Trophoblast cell (in vitro differentiated cells and primary cell): ENCODE measurements around the gene PDCL2.

Experiments used
- DNase-seq, 2 donors: peaks; one replicate each; pipeline ENCODE4 v3.0.0-alpha.2; 2016
- H2AFZ ChIP-seq: 2 replicates; pipeline ENCODE4 v1.6.1; 2013; ENCODE audit warnings: low read length, moderate library complexity, mild to moderate bottlenecking; ENCODE audit not compliant: insufficient read depth, poor library complexity
- H2AK5ac ChIP-seq: 2 replicates; pipeline ENCODE4 v1.6.1; 2013; ENCODE audit warnings: mild to moderate bottlenecking, low read length
- H2BK120ac ChIP-seq: 2 replicates; pipeline ENCODE4 v1.6.1; 2013; ENCODE audit warnings: low read length, mild to moderate bottlenecking, moderate library complexity; ENCODE audit not compliant: insufficient read depth, poor library complexity
- H2BK12ac ChIP-seq: 2 replicates; pipeline ENCODE4 v1.6.1; 2013; ENCODE audit warnings: mild to moderate bottlenecking, low read length, moderate library complexity
- H2BK5ac ChIP-seq: 2 replicates; pipeline ENCODE4 v1.6.1; 2013; ENCODE audit warnings: low read length, low read depth, moderate library complexity, mild to moderate bottlenecking; ENCODE audit not compliant: poor library complexity
- H3K14ac ChIP-seq: 2 replicates; pipeline ENCODE4 v1.6.1; 2013; ENCODE audit warnings: mild to moderate bottlenecking, low read length
- H3K18ac ChIP-seq: 2 replicates; pipeline ENCODE4 v1.6.1; 2013; ENCODE audit warnings: mild to moderate bottlenecking, low read length
- H3K23ac ChIP-seq: 2 replicates; pipeline ENCODE4 v1.6.1; 2013; ENCODE audit warnings: low read length
- H3K27ac ChIP-seq: 2 replicates; pipeline ENCODE4 v1.5.1; 2013; ENCODE audit warnings: low read depth, mild to moderate bottlenecking, inconsistent platforms, low read length, moderate library complexity
- H3K27me3 ChIP-seq: 2 replicates; pipeline ENCODE4 v1.6.1; 2013; ENCODE audit warnings: inconsistent platforms, mild to moderate bottlenecking, low read length, moderate library complexity; ENCODE audit not compliant: insufficient read depth
- H3K36me3 ChIP-seq, 2 experiments: 1 replicate in 1 of 2; 2 replicates in 1 of 2; pipeline ENCODE4 v1.6.1; 2013; ENCODE audit warnings: low read length in 2 of 2, mild to moderate bottlenecking in 2 of 2, moderate library complexity in 1 of 2; ENCODE audit not compliant: insufficient read depth in 2 of 2, control insufficient read depth in 1 of 2
- H3K4ac ChIP-seq: 2 replicates; pipeline ENCODE4 v1.6.1; 2013; ENCODE audit warnings: low read depth, mild to moderate bottlenecking, low read length, moderate library complexity
- H3K4me1 ChIP-seq, 2 experiments: 1 replicate in 1 of 2; 2 replicates in 1 of 2; pipeline ENCODE4 v1.6.1; 2013; ENCODE audit warnings: low read length in 2 of 2, mild to moderate bottlenecking in 2 of 2, moderate library complexity in 1 of 2; ENCODE audit not compliant: insufficient read depth in 2 of 2, control insufficient read depth in 1 of 2
- H3K4me2 ChIP-seq: 2 replicates; pipeline ENCODE4 v1.6.1; 2013; ENCODE audit warnings: inconsistent platforms, mild to moderate bottlenecking, low read length, moderate library complexity
- H3K4me3 ChIP-seq: 2 replicates; pipeline ENCODE4 v1.5.1; 2013; ENCODE audit warnings: mild to moderate bottlenecking, low read depth, low read length, inconsistent platforms
- H3K79me1 ChIP-seq: one replicate; pipeline ENCODE4 v1.6.1; 2013; ENCODE audit warnings: low read length
- H3K79me2 ChIP-seq: 2 replicates; pipeline ENCODE4 v1.6.1; 2013; ENCODE audit warnings: low read length, mild to moderate bottlenecking; ENCODE audit not compliant: control insufficient read depth, insufficient read depth, poor library complexity
- H3K9ac ChIP-seq: 2 replicates; pipeline ENCODE4 v1.6.1; 2013; ENCODE audit warnings: mild to moderate bottlenecking, low read length
- H3K9me3 ChIP-seq: 2 replicates; pipeline ENCODE4 v1.6.1; 2013; ENCODE audit warnings: low read depth, mild to moderate bottlenecking, control low read depth, inconsistent platforms, low read length; ENCODE audit not compliant: insufficient read depth
- H4K12ac ChIP-seq: 2 replicates; pipeline ENCODE4 v1.6.1; 2013; ENCODE audit warnings: low read depth, mild to moderate bottlenecking, low read length, moderate library complexity
- H4K8ac ChIP-seq: 2 replicates; pipeline ENCODE4 v1.6.1; 2013; ENCODE audit warnings: low read depth, mild to moderate bottlenecking, low read length, moderate library complexity
- H4K91ac ChIP-seq: one replicate; pipeline ENCODE4 v1.6.1; 2013; ENCODE audit warnings: low read depth, mild to moderate bottlenecking, low read length, moderate library complexity
- WGBS: extraction: QIAGEN DNeasy Blood & Tissue Kit; methylation state at CpG from one replicate; pipeline ENCODE4 v1.1.7; 2013; ENCODE audit warnings: missing lambda C conversion rate; ENCODE audit not compliant: insufficient read length, insufficient coverage; ENCODE audit errors: extremely low coverage; 5-methylcytosine and 5-hydroxymethylcytosine counted together

PDCL2 gene

GRCh38 chr4:55530691-55531090 is 61.4 kb downstream of the PDCL2 start:
- no peaks in the 10 kb centered on the region for H3K4me1 ChIP-seq
- no peak overlapping the region for H4K8ac ChIP-seq
- H3K27ac ChIP-seq = no peak overlapping the region
- H3K9ac ChIP-seq = no peak overlapping the region
- no peak overlapping the region for H3K18ac ChIP-seq
- H3K14ac ChIP-seq = no peak overlapping the region
- WGBS = no CpG with 5 or more reads among the region's 4 CpGs
- no peak overlapping the region for H2AK5ac ChIP-seq
- no peak overlapping the region for H3K4me2 ChIP-seq
- H2BK12ac ChIP-seq = no peak overlapping the region
- H2BK5ac ChIP-seq = no peak overlapping the region
- no peaks in the 10 kb centered on the region for H3K79me1 ChIP-seq
- H3K4ac ChIP-seq = no peak overlapping the region
- H3K27me3 ChIP-seq = no peaks in the 10 kb centered on the region
- no peak overlapping the region for H2BK120ac ChIP-seq
- H3K4me3 ChIP-seq = no peak overlapping the region
- H3K23ac ChIP-seq = no peak overlapping the region
- DNase-seq = no peak
- H2AFZ ChIP-seq = no peak overlapping the region
- H3K36me3 ChIP-seq = no peaks in the 10 kb centered on the region
- H4K12ac ChIP-seq = no peak overlapping the region
- H3K79me2 ChIP-seq = no peaks in the 10 kb centered on the region
- H4K91ac ChIP-seq = no peak overlapping the region
- no peaks in the 10 kb centered on the region for H3K9me3 ChIP-seq

GRCh38 chr4:55530167-55530566 is 61.9 kb downstream of the PDCL2 start:
- Histone ChIP-seq H3K23ac (no peak overlapping the region), H4K12ac (no peak overlapping the region), H3K36me3 (no peaks in the 10 kb centered on the region), H4K8ac (no peak overlapping the region), H3K27ac (no peak overlapping the region), H3K27me3 (no peaks in the 10 kb centered on the region), H2BK120ac (no peak overlapping the region), H3K4me3 (no peak overlapping the region), H3K4ac (no peak overlapping the region), H2AFZ (no peak overlapping the region), H3K9ac (no peak overlapping the region), H3K4me2 (no peak overlapping the region), H3K79me1 (no peaks in the 10 kb centered on the region), H3K79me2 (no peaks in the 10 kb centered on the region), H3K14ac (no peak overlapping the region), H2AK5ac (no peak overlapping the region), H2BK5ac (no peak overlapping the region), H3K9me3 (no peaks in the 10 kb centered on the region), H3K4me1 (no peaks in the 10 kb centered on the region), H4K91ac (no peak overlapping the region), H3K18ac (no peak overlapping the region), H2BK12ac (no peak overlapping the region)
- DNase-seq = no peak
- no CpG with 5 or more reads among the region's 4 CpGs for WGBS

- Histone ChIP-seq H4K8ac (no peak overlapping the region), H3K79me1 (no peaks in the 10 kb centered on the region), H3K23ac (no peak overlapping the region), H3K36me3 (no peaks in the 10 kb centered on the region), H2AFZ (no peak overlapping the region), H3K4me3 (no peak overlapping the region), H2BK12ac (no peak overlapping the region), H4K91ac (no peak overlapping the region), H3K9me3 (no peaks in the 10 kb centered on the region), H3K14ac (no peak overlapping the region), H3K4me1 (no peaks in the 10 kb centered on the region), H3K27me3 (no peaks in the 10 kb centered on the region), H3K27ac (no peak overlapping the region), H3K18ac (no peak overlapping the region), H2AK5ac (no peak overlapping the region), H3K9ac (no peak overlapping the region), H2BK120ac (no peak overlapping the region), H2BK5ac (no peak overlapping the region), H3K4me2 (no peak overlapping the region), H3K4ac (no peak overlapping the region), H4K12ac (no peak overlapping the region), H3K79me2 (no peaks in the 10 kb centered on the region)
- WGBS = no CpG with 5 or more reads among the region's 3 CpGs
- DNase-seq = no peak
Measured at GRCh38 chr4:55528491-55528890, 63.6 kb downstream of the PDCL2 start.

- no peaks in the 10 kb centered on the region for H3K36me3 ChIP-seq
- no peak overlapping the region for H3K4ac ChIP-seq
- no peak overlapping the region for H4K91ac ChIP-seq
- no peaks in the 10 kb centered on the region for H3K79me1 ChIP-seq
- no peak overlapping the region for H3K4me3 ChIP-seq
- no peak overlapping the region for H3K23ac ChIP-seq
- no peaks in the 10 kb centered on the region for H3K27me3 ChIP-seq
- no peak overlapping the region for H3K27ac ChIP-seq
- H2BK12ac ChIP-seq = no peak overlapping the region
- no peak overlapping the region for H3K18ac ChIP-seq
- H3K4me1 ChIP-seq = no peaks in the 10 kb centered on the region
- no peaks in the 10 kb centered on the region for H3K9me3 ChIP-seq
- DNase-seq = no peak
- H3K79me2 ChIP-seq = no peaks in the 10 kb centered on the region
- H4K8ac ChIP-seq = no peak overlapping the region
- H3K9ac ChIP-seq = no peak overlapping the region
- no peak overlapping the region for H3K4me2 ChIP-seq
- no CpG with 5 or more reads among the region's 4 CpGs for WGBS
- H2BK5ac ChIP-seq = no peak overlapping the region
- no peak overlapping the region for H2AK5ac ChIP-seq
- H2AFZ ChIP-seq = no peak overlapping the region
- H3K14ac ChIP-seq = no peak overlapping the region
- H4K12ac ChIP-seq = no peak overlapping the region
- no peak overlapping the region for H2BK120ac ChIP-seq
Measured at GRCh38 chr4:55524844-55525571, 67.0 kb downstream of the PDCL2 start.
